ENCODE measurements around the gene ITPKB. TPM values are rescaled to one million over a fixed set of nuclear protein-coding genes. Genes with fewer than 3 reads are reported as not detected.

ITPKB gene
- total RNA-seq, 1 experiment from 2014 or later = 17.7 TPM

GRCh38 chr1:226751703-226752102, 12.6 kb upstream of the ITPKB start:
- no TSS peak for BruUV-seq (replicated peaks)
- Histone ChIP-seq H3K36me3 (ENCODE audit: low read depth, low read length) (no peaks in the 10 kb centered on the region), H3K4me3 (ENCODE audit: low read length) (no peak overlapping the region), H3F3A (ENCODE audit: low read length, unreplicated experiment) (no peaks in the 10 kb centered on the region), H3K27ac (ENCODE audit: low read length) (no peak overlapping the region), H3K9ac (ENCODE audit: low read length) (no peak overlapping the region), H3K79me2 (ENCODE audit: low read length) (no peaks in the 10 kb centered on the region), H2AFZ (ENCODE audit: low read length) (no peak overlapping the region), H3K9me2 (replicated peaks; ENCODE audit: low read length) (no peaks in the 10 kb centered on the region), H3K9me3 (ENCODE audit: low read length) (no peaks in the 10 kb centered on the region), H4K20me1 (ENCODE audit: low read length) (no peaks in the 10 kb centered on the region), H3K4me2 (ENCODE audit: low read length) (no peak overlapping the region), H3K4me1 (ENCODE audit: insufficient read depth, low read length) (no peaks in the 10 kb centered on the region), H3K27me3 (ENCODE audit: low read length) (no peaks in the 10 kb centered on the region)
- intact Hi-C loops (cut with micrococcal nuclease) = no loop called here
- ChIA-PET CTCF (no interaction called here), POLR2A (ENCODE audit: unreplicated experiment) (no interaction called here)
- no peak for DNase-seq
- TF ChIP-seq EZH2 (IDR thresholded peaks at IDR 0.05; ENCODE audit: low read length, unreplicated experiment) (no peak), EZH2phosphoT487 (IDR thresholded peaks at IDR 0.05; ENCODE audit: borderline replicate concordance, low read length) (no peak), CTCF (conservative IDR thresholded peaks at IDR 0.05; ENCODE audit: low read depth, low read length) (no peak)
- no peak for ATAC-seq

- POLR2A ChIA-PET (ENCODE audit: unreplicated experiment) = no interaction called here
- H3K9me2 ChIP-seq (replicated peaks; ENCODE audit: low read length) = no peaks in the 10 kb centered on the region
- H3K4me2 ChIP-seq (ENCODE audit: low read length) = no peak overlapping the region
- ATAC-seq (no peak), DNase-seq (no peak)
- intact Hi-C loops (cut with micrococcal nuclease) = no loop called here
- no peaks in the 10 kb centered on the region for H3K9me3 ChIP-seq (ENCODE audit: low read length)
- no peak overlapping the region for H2AFZ ChIP-seq (ENCODE audit: low read length)
- H3K27me3 ChIP-seq (ENCODE audit: low read length) = no peaks in the 10 kb centered on the region
- CTCF ChIA-PET = no interaction called here
- no peaks in the 10 kb centered on the region for H3K36me3 ChIP-seq (ENCODE audit: low read depth, low read length)
- no peak overlapping the region for H3K9ac ChIP-seq (ENCODE audit: low read length)
- H3F3A ChIP-seq (ENCODE audit: low read length, unreplicated experiment) = no peaks in the 10 kb centered on the region
- H3K27ac ChIP-seq (ENCODE audit: low read length) = no peak overlapping the region
- no peak overlapping the region for H3K4me3 ChIP-seq (ENCODE audit: low read length)
- H3K79me2 ChIP-seq (ENCODE audit: low read length) = no peaks in the 10 kb centered on the region
- no TSS peak for BruUV-seq (replicated peaks)
- H3K4me1 ChIP-seq (ENCODE audit: insufficient read depth, low read length) = no peaks in the 10 kb centered on the region
- TF ChIP-seq CTCF (conservative IDR thresholded peaks at IDR 0.05; ENCODE audit: low read depth, low read length) (no peak), EZH2 (IDR thresholded peaks at IDR 0.05; ENCODE audit: low read length, unreplicated experiment) (no peak), EZH2phosphoT487 (IDR thresholded peaks at IDR 0.05; ENCODE audit: borderline replicate concordance, low read length) (no peak)
- no peaks in the 10 kb centered on the region for H4K20me1 ChIP-seq (ENCODE audit: low read length)
Measured at GRCh38 chr1:226751214-226751613, 12.1 kb upstream of the ITPKB start.

GRCh38 chr1:226749467-226749866, 10.4 kb upstream of the ITPKB start:
- no TSS peak for BruUV-seq (replicated peaks)
- no peak for ATAC-seq

More at GRCh38 chr1:226749467-226749866, 10.4 kb upstream of the ITPKB start:
- H3K4me1 ChIP-seq (ENCODE audit: insufficient read depth, low read length) = no peaks in the 10 kb centered on the region
- no peak overlapping the region for H3K4me2 ChIP-seq (ENCODE audit: low read length)
- no peaks in the 10 kb centered on the region for H3K79me2 ChIP-seq (ENCODE audit: low read length)
- no peaks in the 10 kb centered on the region for H3K27me3 ChIP-seq (ENCODE audit: low read length)
- TF ChIP-seq EZH2 (IDR thresholded peaks at IDR 0.05; ENCODE audit: low read length, unreplicated experiment) (no peak), EZH2phosphoT487 (IDR thresholded peaks at IDR 0.05; ENCODE audit: borderline replicate concordance, low read length) (no peak), CTCF (conservative IDR thresholded peaks at IDR 0.05; ENCODE audit: low read depth, low read length) (no peak)
- no peaks in the 10 kb centered on the region for H3F3A ChIP-seq (ENCODE audit: low read length, unreplicated experiment)
- no peak overlapping the region for H2AFZ ChIP-seq (ENCODE audit: low read length)
- no peak overlapping the region for H3K27ac ChIP-seq (ENCODE audit: low read length)
- no peak overlapping the region for H3K4me3 ChIP-seq (ENCODE audit: low read length)
- H4K20me1 ChIP-seq (ENCODE audit: low read length) = no peaks in the 10 kb centered on the region
- H3K9me2 ChIP-seq (replicated peaks; ENCODE audit: low read length) = no peaks in the 10 kb centered on the region
- ChIA-PET CTCF (no interaction called here), POLR2A (ENCODE audit: unreplicated experiment) (no interaction called here)
- no peaks in the 10 kb centered on the region for H3K9me3 ChIP-seq (ENCODE audit: low read length)
- no peaks in the 10 kb centered on the region for H3K36me3 ChIP-seq (ENCODE audit: low read depth, low read length)
- DNase-seq = no peak
- H3K9ac ChIP-seq (ENCODE audit: low read length) = no peak overlapping the region
- intact Hi-C loops (cut with micrococcal nuclease) = no loop called here

Measured in PC-3 (cell line).